GM18498 (cell line): Measurements from ENCODE around the gene TEX54.
"Not testable (repeated sequence)": the region's sequence is repeated elsewhere in the genome, so short reads cannot be mapped to it uniquely, and the experiment has no call there.

Experiments
- ATAC-seq: cut with Tn5 transposase; IDR thresholded peaks from one replicate; pipeline ENCODE4 v1.9.1; 2021; ENCODE audit warnings: mild to moderate bottlenecking, moderate library complexity; ENCODE audit not compliant: unreplicated experiment

The TEX54 gene

DNA sequence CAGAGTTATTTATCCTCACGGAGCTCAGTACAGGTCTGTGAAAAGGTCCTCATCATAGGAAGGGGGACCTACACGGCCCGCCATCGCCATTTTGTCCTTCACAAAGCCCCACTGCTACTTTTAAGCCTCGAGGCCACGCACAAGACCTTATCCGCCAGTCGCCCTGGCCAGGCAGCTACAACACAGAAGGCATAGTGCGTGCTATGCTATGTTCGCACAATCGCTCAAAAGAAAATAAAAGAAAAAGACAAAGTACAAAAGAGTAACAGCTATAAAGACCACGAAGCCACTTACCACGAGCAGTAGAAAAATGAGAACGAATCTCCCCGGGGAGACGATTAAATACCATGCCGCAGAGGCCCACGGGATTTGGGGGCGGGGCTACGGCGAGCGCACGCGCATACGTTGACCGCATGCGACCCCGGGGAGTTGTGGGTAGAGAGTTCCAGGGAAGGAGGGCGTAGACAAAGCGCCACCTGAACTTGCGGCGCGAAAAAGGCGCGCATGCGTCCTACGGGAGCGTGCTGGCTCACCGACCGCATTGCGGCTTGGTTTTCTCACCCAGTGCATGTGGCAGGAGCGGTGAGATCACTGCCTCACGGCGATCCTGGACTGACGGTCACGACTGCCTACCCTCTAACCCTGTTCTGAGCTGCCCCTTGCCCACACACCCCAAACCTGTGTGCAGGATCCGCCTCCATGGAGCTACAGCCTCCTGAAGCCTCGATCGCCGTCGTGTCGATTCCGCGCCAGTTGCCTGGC is 23.1 kb upstream of the TEX54 start:
- peak; percentile 91 for ATAC-seq

DNA sequence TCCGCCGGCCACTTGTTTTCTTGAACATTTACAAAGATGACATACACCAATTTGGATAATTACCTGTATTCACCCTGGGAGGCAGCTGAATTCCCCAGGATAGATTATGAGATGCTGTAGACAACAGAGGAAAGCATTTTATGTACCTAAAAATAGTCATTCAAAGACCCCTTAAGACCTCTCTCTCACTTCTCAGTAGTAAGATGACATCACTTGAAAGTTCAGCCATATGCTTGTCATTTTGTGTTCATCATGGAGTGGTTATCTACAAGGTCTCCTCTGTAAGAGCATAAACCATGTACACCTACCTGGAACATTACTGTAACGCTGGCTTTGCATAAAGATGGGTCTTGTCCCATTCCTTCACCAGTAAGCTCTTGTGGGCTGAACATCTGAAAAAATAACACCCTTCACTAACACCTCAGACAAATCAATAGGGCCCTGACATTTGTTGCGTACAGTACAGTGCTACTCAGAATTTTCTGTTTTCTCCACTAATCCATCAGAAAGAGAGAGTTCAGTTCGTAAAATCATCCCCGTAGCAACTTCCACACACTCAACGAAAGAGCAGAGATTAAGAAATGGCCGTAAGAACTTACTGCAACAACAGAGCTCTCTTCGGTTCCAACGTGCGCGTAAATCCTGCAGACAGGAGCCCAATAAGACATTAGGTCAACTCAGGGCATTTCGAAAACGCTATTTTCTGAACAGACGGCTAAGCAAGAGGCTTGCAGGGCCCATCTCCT is 22.4 kb upstream of the TEX54 start:
- no peak for ATAC-seq

DNA sequence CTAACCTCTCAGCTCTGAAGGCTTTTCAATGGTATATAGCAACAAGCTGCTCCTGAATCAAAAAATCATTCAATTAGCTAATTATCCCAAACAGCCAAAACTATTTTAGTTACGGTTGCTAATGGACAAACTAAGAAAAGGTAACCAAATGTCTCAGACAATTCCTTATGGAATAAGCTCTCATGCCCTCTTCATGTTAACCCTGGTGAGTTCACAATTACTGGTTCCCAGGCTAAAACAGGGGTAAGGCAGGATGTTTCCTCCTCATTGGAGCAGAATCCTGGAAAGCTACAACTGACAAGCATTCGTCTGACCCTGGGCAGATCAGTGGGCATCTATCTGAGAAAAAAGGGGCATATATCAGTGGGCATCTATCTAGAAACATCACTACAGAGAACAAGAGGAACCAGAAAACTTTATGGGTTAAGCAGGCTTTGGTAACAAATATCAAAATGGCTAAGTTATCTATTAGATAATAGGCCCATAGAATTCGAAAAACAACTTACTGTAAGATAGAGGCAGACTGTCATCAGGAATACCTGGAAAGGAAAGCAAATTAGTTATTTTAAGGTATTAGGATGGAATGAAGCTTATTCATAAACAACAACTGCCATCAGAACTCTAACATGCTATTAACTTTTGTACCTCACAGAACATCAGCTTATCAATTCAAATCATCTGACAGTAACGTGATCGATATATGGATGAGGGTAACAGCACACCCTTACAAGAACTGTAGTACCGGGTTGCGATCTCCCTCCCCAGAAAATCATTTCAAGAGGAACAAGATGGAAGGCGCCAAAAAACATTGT is 21.6 kb upstream of the TEX54 start:
- no peak for ATAC-seq

DNA sequence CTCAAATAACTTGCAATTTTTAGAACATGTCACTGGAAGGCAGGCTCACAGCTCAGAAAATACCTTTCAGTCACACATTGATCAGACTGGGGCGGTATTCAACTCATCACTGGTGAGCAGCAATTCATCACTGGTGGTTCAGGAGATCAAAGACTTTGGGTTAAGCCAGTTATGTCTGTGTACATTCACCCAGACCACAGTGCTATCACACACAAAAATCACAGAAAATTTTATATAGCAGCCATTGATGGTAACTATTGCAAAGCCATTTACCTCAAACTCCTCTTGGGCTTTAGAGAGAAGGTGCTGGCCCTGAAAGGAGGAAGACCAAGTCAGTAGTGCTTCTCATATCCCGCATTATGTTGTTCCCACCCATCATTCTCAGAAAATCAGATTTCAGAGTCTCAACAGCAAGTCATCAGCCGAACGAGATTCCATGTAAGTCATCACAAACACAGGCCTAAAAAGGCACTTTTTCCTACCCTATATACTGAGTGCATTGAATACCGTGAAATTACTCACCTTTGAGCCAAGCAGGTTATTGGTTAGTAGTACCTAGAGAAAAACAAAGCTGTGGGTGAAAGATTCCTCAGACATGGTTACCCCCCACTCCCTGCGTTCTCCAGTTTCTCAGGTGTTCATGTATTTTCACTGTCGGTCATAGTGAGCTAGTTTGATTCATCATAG is 20.8 kb upstream of the TEX54 start:
- no peak for ATAC-seq

DNA sequence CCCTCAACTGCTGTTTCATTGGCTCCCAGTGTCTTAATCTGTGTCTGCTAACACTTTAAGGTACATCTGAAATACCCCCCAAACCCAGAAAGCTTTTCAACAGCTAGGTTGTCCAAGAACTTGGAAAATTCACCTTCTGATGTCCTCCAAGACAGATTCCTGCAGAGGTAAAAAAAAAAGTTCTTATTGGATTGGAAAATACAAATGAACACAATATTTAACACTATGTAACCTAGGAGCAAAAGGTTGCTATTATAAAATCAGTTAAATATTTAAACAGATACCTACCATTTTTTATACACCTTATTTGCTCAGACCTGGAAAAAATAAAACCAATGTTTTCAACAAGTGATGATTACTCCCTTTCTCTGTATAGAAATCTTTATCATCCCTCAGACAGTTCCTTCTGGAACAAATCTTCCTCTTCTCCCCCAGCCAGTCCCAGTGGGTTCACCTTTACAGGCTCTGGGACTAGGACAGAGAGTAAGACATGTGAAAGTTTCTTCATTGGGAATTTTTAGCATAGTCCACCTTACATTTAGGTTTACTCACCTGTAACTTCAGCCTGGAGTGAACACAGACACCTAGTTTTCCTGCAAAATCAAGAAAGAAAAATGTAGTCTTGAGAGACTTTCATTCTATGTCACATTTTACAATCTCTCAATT is 20.0 kb upstream of the TEX54 start:
- ATAC-seq, result no peak

DNA sequence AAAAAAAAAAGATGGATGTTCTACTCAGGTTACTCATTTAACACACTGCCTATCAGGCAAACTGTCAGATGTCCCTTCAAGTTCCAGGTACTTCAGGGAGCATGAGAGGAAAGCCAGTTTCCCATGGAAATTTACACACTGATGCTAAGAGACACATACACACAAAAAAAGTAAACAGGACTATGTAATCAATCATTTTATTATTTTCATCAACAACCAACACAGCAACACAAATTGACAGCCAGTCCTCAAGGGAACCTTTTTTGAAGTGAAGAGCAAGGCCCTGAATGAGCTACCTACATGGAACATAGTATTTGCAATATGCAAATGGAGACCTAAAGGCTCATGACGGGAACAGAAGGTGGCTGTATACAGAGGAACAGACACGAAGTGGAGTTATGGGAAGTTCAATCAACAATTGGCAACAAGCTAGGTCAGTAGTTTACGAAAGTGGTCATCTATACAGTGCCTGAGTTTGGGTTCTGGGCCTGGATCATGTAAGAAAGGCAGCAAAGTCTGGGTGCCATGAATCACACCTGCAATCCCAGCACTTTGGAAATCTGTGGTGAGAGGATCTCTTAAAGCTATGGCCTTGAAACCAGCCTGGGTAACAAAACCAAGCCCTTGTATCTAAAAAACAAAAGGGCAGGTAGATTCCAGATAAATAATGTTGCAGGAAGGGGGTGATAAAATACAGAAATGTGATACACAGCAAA is 19.3 kb upstream of the TEX54 start:
- no peak for ATAC-seq

DNA sequence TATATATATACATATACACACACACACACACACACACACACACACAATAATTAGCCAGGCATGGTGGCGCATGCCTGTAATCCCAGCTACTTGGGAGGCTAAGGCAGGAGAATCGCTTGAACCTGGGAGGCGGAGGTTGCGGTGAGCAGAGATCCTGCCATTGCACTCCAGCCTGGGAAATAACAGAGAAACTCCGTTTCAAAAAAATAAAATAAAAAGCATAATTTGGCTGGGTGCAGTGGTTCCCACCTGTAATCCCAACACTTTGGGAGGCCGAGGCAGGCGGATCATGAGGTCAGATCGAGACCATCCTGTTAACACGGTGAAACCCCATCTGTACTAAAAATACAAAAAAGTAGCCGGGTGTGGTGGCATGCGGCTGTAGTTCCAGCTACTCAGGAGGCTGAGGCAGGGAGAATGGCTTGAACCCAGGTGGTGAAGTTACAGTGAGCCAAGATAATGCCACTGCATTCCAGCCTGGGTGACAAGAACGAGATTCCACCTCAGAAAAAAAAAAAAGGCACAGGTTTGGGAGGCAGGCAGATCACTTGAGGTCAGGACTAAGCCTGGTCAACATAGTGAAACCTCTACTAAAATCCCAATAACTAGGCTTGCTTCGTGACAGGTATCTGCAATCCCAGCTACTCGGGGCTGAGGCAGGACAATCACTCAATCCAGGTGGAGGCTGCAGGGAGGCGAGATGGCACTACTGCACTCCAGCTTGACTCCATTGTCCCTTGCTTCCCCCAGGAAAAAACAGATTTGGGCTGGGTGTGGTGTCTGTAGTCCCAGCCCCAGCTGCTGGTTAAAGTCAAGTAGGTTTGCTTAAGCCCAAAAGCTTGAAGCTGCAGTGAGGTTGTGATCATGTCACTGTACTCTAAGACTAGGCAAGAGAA is 18.5 kb upstream of the TEX54 start:
- ATAC-seq, result no peak

DNA sequence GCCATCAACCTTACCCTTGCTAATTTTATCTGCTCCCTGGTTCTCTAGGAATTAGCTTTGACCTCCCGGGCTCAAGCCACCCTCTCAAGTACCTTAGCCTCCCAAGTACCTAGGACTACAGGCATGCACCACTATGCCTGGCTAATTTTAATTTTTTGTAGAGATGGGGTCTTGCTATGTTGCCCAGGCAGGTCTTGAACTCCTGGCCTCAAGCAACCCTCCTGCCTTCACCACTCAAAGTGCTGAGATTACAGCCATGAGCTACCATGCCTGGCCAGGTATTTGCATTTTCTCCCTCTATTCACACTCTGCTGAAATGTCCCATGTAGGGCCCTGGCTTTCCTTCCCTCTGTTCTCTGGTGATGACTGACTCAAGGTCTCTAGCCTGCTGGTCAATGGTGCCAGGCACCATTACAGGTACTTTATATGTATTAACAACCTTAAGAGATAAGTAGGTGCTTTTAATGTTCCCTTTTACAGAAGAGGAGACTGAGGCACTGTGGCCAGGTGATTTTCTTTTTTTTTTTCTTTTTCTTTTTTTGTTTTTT is 15.2 kb upstream of the TEX54 start:
- ATAC-seq, result no peak

DNA sequence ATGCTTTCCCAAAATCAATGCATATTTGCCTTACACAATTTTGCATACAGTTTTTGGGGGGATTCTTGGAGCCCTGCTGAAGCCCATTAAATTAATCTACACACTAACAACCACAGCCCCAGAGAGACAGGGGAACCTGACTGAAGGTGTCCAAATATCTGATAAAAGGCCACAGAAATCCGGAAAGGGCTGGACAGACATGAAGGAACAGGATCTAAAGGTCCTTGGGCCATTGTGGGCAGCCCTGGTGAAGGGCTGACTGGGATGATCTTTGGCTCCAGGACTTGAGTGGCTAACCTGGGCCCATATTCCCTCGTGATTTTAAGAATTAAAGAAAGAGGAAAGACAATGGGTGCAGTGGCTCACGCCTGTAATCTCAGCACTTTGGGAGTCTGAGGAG is 13.5 kb upstream of the TEX54 start:
- ATAC-seq, result no peak

DNA sequence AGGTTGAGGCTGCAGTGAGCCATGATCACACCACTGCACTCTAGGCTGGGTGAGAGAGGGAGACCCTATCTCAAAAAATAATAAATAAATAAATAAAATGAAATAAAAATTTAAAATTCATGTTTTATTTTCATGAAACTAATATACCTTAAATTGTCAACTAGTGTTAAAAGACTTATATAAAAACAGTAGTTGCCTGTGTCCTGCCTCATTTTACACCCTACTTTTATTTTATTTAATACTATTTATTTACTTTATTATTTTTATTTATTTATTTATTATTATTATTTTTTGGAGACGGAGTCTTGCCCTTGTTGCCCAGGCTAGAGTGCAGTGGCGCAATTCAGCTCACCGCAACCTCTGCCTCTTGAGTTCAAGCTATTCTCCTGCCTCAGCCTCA is 11.5 kb upstream of the TEX54 start:
- no peak for ATAC-seq

DNA sequence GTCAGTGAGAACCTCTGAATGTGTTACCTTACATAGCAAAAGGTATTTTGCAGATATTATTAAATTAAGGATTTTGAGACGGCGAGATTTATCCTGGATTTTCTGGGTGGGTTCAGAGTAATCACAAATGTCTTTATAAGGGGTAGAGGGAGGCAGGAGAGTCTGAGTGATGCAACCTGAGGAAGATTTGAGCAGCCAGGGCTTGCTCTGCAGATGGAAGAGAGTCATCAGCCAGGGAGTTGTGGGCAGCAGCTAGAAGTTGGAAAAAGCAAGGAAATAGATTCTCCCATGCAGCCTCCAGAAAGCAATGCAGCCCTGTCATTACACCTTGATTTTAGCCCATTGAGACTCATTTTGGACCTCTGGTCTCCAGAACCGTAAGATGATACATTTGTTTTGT is 10.8 kb upstream of the TEX54 start:
- ATAC-seq, result no peak

DNA sequence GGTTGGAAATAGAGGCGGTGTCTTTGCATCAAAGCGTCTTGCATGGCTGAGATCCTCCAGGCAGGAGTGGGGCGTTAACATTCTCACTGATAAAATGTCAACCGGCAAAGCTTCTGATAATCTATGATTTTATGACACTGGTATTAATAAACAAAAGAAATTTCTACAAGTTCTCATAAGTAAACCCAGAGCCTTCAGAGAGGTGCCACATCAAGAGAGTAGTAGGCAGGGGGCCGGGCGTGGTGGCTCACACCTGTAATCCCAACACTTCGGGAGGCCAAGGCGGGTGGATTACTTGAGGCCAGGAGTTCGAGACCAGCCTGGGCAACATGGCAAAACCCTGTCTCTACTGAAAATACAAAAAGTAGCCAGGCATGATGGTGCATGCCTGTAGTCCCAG is 10.2 kb upstream of the TEX54 start:
- ATAC-seq, result not testable (repeated sequence)

DNA sequence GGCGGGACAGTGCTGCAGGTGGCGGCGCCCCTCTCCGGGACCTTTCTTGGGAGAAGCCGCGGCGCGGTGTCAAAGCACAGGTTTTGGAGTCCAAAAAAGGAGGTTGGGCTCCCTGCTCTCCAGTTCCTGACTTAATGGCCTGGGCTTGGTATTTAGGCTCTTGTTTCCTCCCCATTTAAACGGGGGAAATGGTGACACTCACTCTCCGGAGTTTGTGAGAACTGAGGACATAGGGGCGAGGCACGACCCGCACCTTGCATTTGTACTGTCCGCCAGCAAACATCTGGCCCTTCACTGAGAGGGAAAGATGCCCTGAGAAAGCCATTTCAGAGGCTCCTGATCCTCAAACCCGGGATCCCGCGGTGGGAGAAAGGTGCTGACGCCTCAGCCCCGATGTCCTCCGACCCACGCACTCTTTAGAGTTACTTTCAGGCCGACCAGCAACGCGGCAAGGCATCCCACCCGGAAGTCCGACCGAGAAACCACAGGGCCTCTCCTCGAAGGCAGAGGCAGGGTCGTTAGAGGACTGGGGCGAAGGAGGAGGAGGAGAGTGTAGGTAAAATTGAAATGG is 9.6 kb upstream of the TEX54 start:
- ATAC-seq, result no peak

DNA sequence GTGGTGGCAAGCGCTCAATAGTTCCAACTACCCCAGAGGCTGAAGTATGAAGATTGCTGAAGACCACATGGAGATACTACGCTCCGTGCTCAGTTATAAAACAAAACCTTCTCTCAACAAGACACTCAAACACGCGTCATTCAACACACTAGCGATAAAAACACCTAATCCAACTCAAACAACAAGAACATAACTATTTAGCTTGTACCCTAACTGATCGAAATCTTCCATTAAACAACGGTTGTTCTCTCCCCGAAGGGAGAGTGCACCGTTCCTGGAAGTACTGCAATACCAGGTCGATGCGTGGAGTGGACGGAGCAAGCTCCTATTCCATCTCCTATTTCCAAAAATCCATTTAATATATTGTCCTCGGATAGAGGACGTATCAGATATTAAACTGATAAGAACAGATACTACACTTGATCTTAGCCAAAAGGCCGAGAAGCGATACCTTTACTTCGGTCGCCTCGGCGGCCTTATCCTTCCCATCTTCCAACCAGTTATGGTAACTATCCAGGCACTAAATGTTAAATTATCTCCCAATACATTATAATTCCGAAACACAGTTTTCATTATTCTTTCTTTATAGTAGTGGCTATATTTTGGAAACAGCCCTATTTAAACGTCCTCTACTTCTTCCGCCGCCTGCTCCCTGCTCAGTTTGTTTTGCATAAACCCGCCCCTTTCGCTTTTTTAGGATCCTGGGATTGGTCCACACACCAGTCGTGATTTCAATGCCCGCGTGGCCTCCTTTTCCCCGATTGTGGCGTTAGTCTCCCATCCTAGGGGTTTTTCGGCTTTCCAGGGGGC is 8.9 kb upstream of the TEX54 start:
- ATAC-seq, result peak; percentile 59

DNA sequence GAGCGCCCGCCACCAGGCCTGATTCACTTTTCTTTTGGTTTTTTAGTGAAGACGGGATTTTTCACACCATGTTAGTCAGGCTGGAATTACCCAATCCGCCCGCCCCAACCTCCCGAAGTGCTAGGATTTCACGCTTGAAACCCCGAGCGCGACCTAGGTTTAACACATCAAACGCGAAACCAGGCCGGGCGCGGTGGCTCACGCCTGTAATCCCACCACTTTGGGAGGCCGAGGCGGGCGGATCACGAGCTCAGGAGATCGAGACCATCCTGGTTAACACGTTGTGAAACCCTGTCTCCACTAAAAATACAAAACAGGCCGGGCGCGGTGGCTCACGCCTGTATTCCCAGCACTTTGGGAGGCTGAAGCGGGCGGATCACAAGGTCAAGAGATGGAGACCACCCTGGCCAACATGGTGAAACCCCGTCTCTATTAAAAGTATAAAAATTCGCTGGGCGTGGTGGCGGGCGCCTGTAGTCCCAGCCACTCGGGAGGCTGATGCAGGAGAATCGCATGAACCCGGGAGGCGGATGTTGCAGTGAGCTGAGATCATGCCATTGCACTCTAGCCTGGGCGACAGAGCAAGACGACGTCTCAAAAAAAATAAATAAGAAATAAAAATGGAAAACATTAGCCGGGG is 8.2 kb upstream of the TEX54 start:
- ATAC-seq, result peak; percentile 8

DNA sequence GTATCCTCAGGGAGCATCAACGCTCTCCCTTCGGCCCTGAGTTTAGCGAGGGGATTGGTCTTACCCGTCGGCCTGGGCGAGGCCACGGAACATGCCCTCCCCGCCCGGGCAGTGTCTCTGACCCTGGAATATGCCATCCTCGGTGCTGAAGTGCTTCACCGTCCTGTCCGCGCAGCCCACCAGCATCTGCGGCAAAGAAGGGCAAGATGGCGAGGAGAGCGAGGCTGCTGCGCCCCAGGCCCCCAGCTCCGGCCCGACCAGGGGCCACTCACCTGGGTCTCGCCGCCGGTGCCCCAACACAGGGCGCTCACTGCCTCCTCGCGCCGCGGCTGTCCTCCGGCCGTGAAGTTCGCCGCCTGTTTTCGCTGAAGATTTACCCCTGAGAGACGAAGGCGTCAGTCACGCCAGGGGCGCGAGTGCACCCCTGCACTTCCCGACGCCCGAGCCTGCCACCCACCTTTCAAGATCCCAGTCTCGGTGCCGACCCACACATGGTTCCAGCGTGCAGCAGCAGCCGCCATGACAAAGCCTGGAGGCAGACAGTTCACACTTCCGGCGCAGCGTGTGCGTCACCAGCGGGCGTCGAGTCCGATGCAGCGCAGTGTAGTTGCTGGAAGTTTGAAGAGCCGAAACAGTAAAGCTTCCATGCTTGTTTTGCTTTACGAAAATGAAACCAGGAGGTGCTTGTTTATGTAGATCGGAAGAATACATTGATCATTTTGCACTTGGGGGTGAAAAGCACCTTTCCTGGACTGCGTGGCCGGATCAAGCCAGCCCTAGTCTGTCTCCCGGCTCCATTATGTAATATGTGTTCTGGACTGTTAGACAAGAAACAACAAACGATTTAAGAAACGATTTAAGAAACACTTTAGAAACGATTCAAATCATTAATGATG is 6.7 kb upstream of the TEX54 start, which contains the start of gene WDR74:
TSS of gene WDR74 (minus strand) at position 541 of the 896 bp plus-strand sequence. CDS start at position 521, 20 bp downstream.
- ATAC-seq, result peak; percentile 50
